Inferior parietal cortex (tissue), 1 donor: ENCODE data around the gene GSK3A.

Source experiments
- DNase-seq: peaks from one replicate; pipeline ENCODE4 v3.0.0-alpha.2; 2016; ENCODE audit errors: extremely low spot score

The GSK3A gene

DNA sequence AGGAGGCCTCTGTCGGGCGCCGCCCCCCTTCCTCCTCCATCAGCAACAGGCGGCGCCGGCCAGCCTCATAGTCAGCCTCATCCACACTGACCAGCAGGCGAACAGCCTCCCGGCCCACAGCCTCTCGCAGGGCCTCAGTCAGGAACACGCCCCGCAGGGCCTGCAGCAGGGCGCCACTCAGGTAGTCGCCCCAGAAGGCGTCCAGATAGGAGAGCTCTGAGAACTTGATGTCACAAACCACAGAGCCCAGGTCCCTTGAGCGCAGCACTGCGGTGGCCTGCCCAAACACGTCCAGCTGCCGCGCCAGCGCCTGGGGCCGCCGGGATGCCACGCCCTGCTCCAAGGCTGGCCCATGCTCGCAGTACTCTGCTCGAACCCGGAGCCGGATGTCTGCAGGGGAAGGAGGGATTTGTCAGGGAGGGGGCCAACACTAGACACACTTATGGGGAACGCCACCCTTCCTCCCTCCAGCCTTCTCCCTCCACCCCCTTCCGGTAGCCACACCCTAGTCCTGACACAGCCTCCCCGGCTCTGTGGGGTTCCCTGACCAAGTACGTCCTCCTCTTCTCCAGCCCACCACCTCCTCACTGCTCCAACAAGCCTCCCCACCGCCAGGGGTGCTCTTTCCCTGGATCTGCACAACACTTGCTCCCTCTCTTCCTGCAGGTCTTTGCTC is 42.8 kb downstream of the GSK3A start:
- no peak for DNase-seq

DNA sequence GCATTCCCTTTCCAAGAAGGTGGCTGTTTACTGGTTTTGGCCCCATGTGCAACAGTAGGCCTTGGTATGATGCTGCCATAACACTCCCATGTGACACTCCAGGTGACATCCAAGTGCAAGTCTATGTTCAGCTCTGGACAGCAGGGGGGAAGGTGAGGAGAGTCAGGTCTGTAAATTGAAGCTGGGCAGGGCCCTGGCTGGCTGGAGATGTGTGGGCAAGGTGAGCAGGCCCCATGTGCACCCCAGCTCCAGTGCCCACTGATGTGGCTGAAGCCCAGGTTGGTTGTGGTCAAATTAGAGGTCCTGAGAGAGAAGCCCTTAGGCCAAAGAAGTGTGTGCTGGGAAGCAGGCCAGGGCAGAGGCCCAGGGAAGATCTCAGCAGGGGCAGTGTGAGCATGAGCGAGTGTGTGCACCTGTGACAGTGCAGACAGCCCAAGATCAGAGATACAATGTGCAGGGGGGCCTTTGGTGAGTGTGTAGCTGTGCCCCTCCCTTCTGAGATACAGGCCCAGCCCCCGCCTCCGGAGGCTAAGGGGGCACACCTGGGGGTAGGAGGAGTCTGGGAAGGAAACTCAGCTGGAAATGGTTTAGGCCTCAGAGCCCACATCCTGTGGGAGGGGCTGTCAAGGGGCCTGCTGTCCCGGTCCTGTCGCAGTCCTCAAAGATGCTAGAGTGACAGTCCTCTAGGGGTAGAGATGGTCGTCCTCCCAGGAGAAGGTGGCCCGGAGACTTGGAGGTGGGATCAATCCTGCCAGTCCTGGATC is 43.5 kb downstream of the GSK3A start:
- no peak for DNase-seq

DNA sequence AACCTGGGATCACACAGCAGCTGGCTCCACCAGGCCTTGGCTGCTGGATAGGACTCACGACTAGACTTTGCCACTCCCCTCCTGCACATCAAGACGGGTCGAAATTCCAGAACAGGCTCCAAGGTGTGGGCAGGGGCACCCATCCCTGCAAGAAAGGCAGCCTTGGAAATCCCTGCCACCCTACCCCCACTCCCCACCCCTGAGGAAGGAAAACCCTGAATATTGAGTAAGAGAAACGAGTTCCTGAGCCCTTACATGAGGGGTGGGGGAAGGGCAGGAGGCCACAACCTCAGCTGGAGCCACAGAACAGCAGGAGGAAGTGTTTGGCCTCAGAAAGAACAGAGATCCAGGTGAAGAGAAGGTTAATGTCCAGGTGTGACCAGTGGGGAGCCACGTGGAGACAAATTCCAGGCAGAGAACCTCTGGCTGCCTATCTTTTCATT is 45.0 kb downstream of the GSK3A start:
- DNase-seq = no peak

DNA sequence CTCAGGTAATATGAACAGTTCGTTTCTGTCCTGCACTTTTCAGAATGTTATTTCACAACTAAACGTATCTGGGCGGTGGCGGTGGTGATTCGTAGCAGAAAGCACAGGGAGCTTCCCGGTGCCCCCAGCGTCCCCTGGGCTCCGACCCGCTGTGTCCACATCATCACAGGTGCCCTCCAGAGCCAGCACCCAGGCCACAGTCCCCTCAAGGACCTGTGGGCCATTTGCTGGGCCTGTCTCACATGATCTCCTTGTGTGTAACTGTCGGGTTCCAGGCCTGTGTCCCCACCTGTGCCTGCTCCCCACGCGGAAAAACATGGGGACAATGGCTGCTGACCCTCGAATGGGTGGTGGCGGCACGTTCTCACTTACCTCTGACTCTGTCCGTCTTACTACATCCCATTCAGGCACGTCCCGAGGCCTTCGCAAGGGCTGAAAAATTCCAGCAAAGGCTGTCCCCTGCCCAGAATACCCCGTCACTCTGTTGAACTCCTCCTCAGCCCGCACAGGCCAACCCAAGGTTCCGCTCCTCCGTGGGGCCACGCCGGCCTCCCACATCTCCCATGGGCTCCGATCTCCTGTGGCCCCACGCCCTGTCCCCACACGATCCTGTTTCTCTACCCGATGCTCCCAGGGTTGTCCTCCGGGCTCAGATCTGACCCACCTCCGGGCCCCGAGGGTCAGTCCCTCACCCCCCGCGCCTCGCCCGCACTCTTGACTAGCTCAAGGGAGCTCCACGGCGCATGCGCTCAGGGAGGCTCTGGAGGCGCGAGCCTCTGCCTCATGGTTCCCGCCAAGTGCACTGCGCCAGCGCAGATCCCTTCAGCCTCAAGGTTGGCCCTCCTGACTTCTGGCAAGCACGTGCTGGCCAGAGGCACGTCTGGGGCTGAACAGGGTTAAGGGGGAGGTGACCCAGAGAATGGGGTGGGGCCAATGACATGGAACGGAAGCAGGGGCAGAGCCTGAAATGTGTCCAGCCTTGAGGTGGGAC is 46.1 kb downstream of the GSK3A start:
- DNase-seq = no peak

DNA sequence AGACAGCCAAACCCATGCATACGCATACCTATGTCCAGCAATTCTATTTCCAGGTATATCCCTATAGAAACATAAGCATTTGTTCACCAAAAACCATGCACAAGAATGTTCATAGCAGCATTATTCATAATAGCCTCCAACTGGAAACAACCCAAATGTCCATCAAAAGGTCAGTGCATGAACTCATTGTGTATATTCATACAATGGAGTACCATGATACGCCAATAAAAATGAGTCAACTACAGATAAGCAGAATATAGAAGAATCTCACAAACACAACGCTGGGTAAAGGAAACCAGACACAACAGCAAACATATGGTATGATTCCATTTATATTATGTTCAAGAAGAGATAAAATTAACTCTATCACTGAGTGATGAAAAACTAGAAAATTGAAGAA is 48.7 kb downstream of the GSK3A start:
- DNase-seq = no peak

DNA sequence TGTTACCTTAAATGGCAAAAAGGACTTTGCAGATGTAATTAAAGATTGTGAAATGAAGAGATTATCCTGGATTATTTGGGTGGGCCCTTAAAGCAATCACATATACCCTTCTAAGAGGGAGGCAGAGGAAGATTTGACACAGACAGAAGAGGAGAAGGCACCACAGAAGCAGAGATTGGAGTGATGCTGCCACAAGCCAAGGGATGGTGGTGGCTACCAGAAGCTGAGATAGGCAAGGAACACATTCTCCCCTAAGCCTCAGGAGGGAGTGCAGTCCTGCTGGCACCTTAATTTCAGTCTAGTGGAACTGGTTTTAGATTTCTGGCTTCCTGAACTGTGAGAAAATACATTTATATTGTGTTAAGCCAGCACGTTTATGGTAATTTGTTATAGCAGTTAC is 49.1 kb downstream of the GSK3A start:
- DNase-seq = no peak

DNA sequence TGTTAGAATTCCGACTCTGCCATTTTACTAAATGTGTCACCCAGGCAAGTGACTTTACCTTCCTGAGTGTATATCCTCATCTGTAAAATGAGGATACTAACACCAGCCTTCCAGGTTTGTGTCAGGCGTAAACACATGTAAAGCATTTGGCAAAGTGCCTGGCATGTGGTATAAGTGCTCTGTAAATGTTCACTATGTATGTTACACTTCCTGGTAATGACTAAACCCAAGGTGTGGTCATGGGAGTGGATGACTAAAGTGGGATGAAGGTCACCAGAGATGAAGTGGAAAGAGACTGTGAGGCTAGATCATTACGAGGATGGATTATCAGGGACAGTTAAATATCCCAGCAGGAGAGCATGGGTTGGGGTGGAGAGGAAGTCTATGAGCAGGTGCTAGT is 50.5 kb downstream of the GSK3A start:
- DNase-seq = no peak

DNA sequence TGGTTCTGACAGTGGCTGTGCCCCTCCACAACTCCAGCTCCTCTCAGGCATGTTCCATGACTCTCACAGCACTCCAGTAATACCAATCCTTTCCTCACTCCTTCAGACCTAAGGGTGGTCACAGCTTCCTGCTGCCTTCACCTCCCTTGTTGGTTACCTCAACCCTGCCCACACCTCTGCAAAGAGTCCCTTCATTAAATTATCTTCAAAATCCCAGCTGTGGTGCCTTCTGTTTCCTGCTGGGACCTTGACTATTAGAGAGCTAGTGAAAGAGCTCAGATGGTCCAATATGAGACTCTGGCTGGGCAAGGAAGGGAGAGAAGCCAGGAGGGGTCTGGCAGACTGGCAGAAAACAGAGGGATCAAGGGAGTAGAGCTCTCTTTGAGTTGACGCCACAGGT is 51.1 kb downstream of the GSK3A start:
- DNase-seq = no peak

DNA sequence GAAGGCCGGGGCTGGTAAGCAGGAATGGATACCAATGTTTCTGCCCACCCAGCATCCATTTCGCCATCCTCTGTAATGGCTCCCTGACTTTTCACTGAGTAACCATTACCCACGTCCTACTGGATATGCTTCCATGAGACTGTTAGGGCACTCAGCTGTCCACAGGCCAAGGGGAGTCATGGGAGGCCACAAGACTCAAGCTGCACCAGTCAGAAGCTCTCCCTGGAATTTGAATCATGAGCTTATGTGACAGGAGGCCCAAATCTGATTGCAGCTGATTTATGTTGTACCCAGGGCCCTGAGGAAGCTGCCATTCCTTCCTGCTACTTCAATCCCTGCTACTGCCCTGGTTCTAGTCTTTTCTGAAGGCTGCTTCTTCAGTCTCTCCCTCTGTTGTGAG is 53.3 kb downstream of the GSK3A start:
- DNase-seq = no peak

DNA sequence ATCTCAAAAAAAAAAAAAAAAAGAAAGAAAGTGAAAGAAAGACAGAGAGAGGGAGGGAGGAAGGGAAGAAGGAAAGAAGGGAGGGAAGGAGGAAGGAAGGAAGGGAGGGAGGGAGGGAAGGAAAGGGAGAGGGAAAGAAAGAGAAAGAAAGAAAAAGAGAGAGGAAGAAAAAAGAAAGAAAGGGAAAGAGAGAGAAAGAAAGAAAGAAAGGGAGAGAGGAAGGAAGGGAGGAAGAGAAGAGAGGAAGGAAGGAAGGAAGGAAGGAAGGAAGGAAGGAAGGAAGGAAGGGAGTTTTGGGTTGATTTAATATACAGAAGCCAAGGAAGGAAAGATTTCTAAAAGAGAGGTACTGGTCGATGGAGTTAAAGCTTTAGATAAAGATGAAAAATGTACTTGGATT is 53.7 kb downstream of the GSK3A start:
- DNase-seq = no peak

DNA sequence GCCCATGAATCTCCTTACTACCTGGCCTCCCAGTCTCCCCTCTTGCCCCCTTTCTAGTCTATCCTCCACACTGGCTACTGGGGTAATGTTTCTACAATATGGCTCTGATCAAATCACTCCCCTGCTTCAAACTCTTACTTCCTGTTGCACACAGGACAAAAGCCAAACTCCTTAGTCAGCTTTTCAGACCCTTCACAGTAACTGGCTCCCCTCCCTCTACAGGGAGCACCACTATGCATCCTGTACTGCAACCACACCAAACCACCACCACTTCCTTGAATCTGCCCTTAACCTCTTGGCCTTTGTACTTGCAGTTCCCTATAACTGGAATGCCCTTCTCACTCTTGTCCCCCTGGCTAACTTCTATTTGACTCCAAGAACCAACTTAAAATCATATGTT is 57.1 kb downstream of the GSK3A start:
- DNase-seq = no peak

DNA sequence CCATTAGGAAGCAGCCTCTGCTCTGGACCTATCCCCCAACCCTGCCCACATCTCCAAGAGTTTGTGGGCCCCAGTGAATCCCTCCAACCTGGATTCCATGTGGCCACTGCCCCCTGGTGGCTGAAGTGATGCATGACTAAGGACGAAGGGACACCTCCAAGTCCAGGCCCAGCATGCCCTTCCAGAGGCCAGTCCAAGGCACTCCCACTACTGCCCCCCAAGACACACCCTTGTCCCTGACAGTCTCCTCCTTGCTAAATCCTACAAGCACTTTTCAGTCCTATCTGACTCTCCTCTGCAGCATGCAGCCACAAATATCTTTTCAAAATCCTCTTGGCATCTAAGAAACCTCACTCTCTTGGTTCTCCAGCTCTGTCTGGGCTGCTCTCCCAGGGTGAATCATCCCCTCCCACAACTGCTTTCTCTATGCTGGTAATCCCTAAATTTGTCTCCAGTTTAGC is 58.0 kb downstream of the GSK3A start:
- DNase-seq = peak; percentile 93
